Muscle layer of duodenum (tissue), 2 donors: ENCODE measurements around the gene PYROXD2.
A peak's percentile ranks its signal among the peaks of the same experiment; 100 is the strongest.

Source experiments
- H3K27ac ChIP-seq: one replicate; pipeline ENCODE4 v1.7.0; 2013; ENCODE audit warnings: mild to moderate bottlenecking, low read length
- H3K27me3 ChIP-seq: one replicate; pipeline ENCODE4 v1.7.0; 2013; ENCODE audit warnings: low read depth, mild to moderate bottlenecking, control low read depth, low read length
- H3K36me3 ChIP-seq, 2 donors: one replicate each; pipeline ENCODE4 v1.7.0; 2013; ENCODE audit warnings: low read length in 2 of 2, control low read depth in 1 of 2, mild to moderate bottlenecking in 1 of 2; ENCODE audit not compliant: insufficient read depth in 2 of 2, control insufficient read depth in 1 of 2
- H3K4me1 ChIP-seq, 2 donors: one replicate each; pipeline ENCODE4 v1.7.0; 2013; ENCODE audit warnings: low read length in 2 of 2, mild to moderate bottlenecking in 2 of 2, control low read depth in 1 of 2, moderate library complexity in 1 of 2; ENCODE audit not compliant: insufficient read depth in 2 of 2, control insufficient read depth in 1 of 2
- H3K4me3 ChIP-seq, 2 donors: one replicate each; pipeline ENCODE4 v1.7.0; 2013; ENCODE audit warnings: low read length in 2 of 2, low read depth in 1 of 2, mild to moderate bottlenecking in 1 of 2
- H3K9me3 ChIP-seq, 2 donors: one replicate each; pipeline ENCODE4 v1.7.0; 2013; ENCODE audit warnings: low read length in 2 of 2, control low read depth in 1 of 2, mild to moderate bottlenecking in 1 of 2; ENCODE audit not compliant: control insufficient read depth in 1 of 2
- donor health status: healthy.

The PYROXD2 gene

DNA sequence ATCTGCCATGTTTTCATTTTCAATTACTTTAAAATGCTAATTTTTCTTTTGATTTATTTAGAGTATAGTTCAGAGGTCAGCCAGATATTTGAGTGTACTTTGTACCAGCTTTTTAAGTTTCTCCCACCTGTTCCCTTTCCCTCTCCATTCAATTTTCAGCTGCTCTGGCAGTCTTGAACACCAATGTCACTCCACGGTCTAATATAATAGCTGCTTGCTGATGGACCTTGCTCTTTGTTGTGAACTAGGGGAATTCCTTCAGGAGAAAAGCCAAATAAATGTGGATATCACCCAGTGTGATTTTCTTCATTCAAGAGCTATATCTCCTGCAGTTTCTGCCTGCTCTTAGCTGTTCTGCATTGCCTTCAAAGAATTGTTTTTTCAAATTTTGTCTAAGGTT, 35.6 kb upstream of the PYROXD2 start:
- Histone ChIP-seq H3K27me3 (no peaks in the 10 kb centered on the region), H3K27ac (no peak overlapping the region), H3K9me3 (no peaks in the 10 kb centered on the region), H3K4me1 (peaks cover 0 to 4% of the 10 kb centered on the region in 2 donors), H3K4me3 (no peak overlapping the region), H3K36me3 (no peaks in the 10 kb centered on the region)

DNA sequence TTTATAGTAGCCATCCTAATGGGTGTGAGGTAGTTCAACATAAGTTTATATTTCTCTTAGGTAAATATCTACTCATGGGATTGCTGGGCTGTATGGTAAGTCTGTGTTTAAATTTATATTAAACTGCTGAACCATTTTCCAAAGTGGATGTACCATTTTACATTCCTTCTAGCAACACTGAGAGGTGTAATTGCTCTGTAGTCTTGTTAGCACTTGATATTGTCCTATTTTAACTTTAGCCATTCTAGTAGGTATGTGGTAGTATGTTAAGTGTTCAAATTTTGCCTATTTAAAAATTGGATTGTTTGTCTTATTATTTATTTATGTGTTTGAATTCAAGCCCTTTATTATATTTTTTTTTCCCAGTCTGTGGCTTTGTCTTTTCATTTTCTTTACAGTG, 34.3 kb upstream of the PYROXD2 start:
- Histone ChIP-seq H3K9me3 (no peaks in the 10 kb centered on the region), H3K4me3 (no peak overlapping the region), H3K27ac (no peak overlapping the region), H3K36me3 (peaks cover 6 to 9% of the 10 kb centered on the region in 2 donors), H3K4me1 (peaks cover 0 to 4% of the 10 kb centered on the region in 2 donors), H3K27me3 (no peaks in the 10 kb centered on the region)

DNA sequence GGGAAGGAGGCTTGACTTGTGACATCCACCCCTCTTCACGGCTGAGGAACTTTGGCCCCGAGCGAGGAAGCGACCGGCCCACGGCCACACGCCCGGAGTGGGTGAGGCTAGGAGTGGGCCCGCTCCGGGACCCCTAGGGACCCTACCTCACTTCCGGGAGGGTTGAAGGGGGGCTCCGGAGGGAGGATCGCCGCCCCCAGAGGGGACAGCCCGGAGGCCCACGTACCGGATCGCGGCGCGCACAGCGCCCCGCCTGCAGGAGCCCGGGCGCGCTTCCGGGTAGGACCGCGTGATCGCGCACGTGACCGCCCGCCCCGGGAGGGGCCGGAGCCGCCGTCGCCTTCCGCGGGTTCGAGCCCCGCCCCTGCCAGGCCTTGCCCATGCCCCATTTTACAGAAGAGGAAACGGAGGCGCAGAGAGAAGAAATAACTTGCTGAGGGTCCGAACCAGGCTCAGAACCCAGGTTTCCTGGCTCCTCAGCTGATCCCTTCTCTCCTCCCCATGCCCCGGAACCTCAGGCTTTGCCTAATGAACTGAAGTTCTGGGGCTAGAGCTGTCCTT, 31.8 kb upstream of the PYROXD2 start, which contains the start of gene HPS1:
TSS of gene HPS1 (minus strand) at position 275 of the 561 bp plus-strand sequence. CDS start 3,695 bp downstream, outside the sequence.
- Histone ChIP-seq H3K4me3 (peak within 1 kb of the TSS; percentile 81 to 91), H3K9me3 (no peaks in the 10 kb centered on the region), H3K36me3 (peaks cover 16 to 25% of the 10 kb centered on the region in 2 donors), H3K4me1 (peaks cover 0 to 4% of the 10 kb centered on the region in 2 donors), H3K27ac (peak within 1 kb of the TSS; percentile 94), H3K27me3 (no peaks in the 10 kb centered on the region)

DNA sequence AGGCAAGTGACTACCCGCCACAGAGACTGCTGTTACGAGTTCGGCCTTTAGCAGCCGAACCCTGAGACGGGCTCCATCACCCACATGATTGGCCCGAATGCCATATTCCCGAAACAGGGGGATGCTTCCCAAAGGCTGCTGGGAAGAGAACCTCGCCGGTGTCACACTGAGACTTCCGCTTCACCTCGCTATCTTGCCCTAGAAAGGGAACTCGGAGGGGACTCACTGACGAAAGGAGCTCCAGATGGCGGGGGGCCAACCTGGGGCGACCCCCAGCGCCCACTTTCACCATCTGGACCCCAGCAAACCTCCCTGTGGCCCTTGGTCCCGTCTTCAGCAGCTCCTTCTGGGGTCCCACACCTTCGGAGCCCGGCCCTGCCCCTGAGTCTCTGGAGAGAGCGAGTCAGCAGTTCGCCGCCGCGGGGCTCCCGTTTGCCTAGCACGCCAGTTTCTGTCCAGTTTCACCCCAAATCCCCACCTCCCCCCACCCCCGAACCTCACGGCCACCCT, 31.2 kb upstream of the PYROXD2 start:
- peak overlapping the region; percentile 81 to 91 for H3K4me3 ChIP-seq
- H3K36me3 ChIP-seq: peaks cover 20 to 25% of the 10 kb centered on the region in 2 donors
- peaks cover 0 to 4% of the 10 kb centered on the region in 2 donors for H3K4me1 ChIP-seq
- H3K27ac ChIP-seq: peak overlapping the region; percentile 94
- H3K27me3 ChIP-seq: no peaks in the 10 kb centered on the region
- no peaks in the 10 kb centered on the region for H3K9me3 ChIP-seq

DNA sequence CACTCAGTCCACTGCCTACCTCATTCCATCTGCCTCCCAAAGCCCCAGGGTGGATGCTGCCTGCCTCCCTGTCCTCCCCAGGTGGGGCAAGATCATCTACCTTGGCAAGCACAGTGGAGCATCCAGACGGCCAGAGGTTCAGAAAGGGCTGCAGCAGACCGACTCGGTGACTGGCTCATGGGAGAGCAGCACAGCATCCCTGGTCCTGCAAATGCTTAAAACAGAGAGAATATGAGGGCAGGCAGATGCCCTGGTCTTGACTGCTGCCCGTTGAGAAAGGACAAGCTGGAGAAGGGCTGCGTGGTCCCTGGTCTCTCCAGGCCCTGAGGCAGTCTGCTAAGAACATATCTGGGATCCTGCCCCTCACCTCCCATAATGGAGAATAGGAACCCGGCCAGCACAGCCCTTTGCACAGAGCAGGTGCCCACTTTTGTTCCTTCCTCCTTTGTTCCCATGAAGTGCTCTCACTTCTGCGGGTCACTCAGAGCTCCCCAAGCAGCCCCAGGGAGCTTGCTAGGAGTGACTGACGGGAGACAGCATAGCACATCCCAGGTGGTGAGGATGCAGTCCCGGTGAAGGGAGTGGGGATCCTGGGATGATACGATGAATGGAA, 30.3 kb upstream of the PYROXD2 start:
- H3K27ac ChIP-seq: peak overlapping the region; percentile 94
- H3K27me3 ChIP-seq: no peaks in the 10 kb centered on the region
- peak overlapping the region; percentile 81 to 91 for H3K4me3 ChIP-seq
- no peaks in the 10 kb centered on the region for H3K9me3 ChIP-seq
- peaks cover 0 to 4% of the 10 kb centered on the region in 2 donors for H3K4me1 ChIP-seq
- peaks cover 20 to 25% of the 10 kb centered on the region in 2 donors for H3K36me3 ChIP-seq

DNA sequence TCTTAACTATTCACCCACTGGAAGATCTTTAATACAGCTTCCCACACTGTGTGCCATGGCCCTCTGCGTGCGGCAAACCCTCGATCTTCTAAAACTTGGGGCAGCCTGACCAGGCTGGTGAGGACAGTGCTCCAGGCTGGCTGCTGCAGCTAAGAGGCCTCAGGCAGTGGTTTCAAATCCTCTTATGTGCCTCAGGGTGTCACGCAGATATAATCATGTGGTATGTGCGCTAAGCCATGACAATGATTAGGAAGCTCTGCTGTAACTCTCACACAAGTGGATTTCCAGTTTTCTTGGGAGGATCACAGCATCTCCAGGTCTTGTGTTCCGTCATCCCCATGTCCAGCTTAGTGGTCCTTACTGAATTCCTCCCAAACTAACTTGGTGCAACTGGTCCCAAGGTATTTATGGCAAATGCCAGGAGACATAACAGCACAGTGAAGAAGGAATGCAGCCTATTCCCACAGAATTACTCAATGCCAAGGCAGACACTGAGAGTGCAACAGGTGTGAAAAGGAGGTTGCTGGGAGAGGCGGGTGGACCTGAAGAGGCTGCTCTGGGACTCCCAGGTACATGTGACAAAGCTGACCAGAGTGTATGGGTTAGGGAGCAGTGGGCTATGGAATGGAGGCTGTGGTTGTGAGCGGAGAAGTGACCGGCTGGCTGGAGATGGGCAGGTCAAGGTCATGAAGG, 29.5 kb upstream of the PYROXD2 start:
- no peaks in the 10 kb centered on the region for H3K27me3 ChIP-seq
- H3K4me1 ChIP-seq: peaks cover 0 to 4% of the 10 kb centered on the region in 2 donors
- H3K9me3 ChIP-seq: no peaks in the 10 kb centered on the region
- H3K27ac ChIP-seq: no peak overlapping the region
- H3K4me3 ChIP-seq: no peak overlapping the region
- H3K36me3 ChIP-seq: peaks cover 20 to 26% of the 10 kb centered on the region in 2 donors

DNA sequence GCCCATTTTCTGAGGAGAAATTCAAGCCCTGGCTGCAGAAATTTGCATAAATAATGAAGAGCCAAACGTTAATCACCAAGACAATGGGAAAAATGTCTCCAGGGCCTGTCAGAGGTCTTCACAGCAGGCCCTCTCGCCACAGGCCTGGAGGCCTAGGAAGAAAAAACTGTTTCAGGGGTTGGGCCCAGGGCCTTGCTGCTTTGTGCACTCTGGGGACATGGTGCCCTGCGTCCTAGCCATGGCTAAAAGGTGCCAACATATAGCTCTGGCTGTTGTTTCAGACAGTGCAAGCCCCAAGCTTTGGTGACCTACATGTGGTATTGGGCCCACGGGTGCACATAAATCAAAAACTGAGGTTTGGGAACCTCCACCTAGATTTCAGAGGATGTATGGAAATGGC, 23.7 kb upstream of the PYROXD2 start:
- no peaks in the 10 kb centered on the region for H3K27me3 ChIP-seq
- H3K27ac ChIP-seq: no peak overlapping the region
- no peak overlapping the region for H3K4me3 ChIP-seq
- H3K9me3 ChIP-seq: no peaks in the 10 kb centered on the region
- H3K36me3 ChIP-seq: peaks cover 33 to 62% of the 10 kb centered on the region in 2 donors
- no peaks in the 10 kb centered on the region for H3K4me1 ChIP-seq

DNA sequence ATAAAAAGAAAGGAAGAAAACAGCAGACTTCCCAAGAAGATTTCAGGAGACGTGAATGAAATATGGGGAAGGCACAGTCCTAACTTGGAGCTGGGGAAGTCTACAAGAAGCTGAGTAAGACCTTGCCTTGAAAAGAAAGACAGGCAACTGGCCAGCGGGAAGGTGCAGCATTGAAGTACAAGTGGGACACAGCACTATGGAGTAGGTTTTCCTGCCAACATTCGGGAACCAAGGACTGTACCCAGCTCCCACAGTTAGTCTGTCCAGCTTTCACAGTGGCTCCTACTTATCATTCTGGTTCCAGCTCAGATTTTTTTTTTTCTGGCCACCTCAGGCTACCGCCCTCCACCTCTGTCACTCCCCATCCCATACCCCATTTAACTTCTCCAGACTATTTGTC, 21.7 kb upstream of the PYROXD2 start:
- Histone ChIP-seq H3K9me3 (peaks cover 0 to 9% of the 10 kb centered on the region in 2 donors), H3K27me3 (no peaks in the 10 kb centered on the region), H3K36me3 (peaks cover 33 to 70% of the 10 kb centered on the region in 2 donors)

DNA sequence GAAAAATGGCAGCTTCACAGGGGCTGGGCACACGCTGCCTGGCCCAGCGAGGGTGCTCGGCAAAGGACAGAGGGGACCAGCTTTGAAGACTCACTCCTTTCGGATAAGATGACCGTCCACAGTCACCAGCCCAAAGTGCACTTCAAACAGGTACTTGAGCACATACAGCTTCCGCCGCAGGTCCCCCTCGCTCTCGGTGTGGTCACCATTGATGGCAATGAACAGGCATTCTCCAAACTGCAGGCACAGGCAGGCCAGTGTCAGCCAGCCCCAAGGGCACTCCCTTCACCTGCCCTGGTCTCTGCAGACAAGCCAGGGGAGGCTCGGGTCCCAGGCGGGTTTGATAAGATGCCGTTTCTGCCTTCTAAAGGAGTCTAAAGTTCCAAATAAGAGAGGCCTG, 20.2 kb upstream of the PYROXD2 start:
- H3K4me3 ChIP-seq: no peak overlapping the region
- no peaks in the 10 kb centered on the region for H3K27me3 ChIP-seq
- H3K36me3 ChIP-seq: peaks cover 39 to 85% of the 10 kb centered on the region in 2 donors
- peaks cover 0 to 9% of the 10 kb centered on the region in 2 donors for H3K9me3 ChIP-seq
- H3K4me1 ChIP-seq: no peaks in the 10 kb centered on the region
- no peak overlapping the region for H3K27ac ChIP-seq

More for the DNA sequence above, 21.7 kb upstream of the PYROXD2 start:
- H3K4me3 ChIP-seq: no peak overlapping the region
- H3K27ac ChIP-seq: no peak overlapping the region
- H3K4me1 ChIP-seq: no peaks in the 10 kb centered on the region

DNA sequence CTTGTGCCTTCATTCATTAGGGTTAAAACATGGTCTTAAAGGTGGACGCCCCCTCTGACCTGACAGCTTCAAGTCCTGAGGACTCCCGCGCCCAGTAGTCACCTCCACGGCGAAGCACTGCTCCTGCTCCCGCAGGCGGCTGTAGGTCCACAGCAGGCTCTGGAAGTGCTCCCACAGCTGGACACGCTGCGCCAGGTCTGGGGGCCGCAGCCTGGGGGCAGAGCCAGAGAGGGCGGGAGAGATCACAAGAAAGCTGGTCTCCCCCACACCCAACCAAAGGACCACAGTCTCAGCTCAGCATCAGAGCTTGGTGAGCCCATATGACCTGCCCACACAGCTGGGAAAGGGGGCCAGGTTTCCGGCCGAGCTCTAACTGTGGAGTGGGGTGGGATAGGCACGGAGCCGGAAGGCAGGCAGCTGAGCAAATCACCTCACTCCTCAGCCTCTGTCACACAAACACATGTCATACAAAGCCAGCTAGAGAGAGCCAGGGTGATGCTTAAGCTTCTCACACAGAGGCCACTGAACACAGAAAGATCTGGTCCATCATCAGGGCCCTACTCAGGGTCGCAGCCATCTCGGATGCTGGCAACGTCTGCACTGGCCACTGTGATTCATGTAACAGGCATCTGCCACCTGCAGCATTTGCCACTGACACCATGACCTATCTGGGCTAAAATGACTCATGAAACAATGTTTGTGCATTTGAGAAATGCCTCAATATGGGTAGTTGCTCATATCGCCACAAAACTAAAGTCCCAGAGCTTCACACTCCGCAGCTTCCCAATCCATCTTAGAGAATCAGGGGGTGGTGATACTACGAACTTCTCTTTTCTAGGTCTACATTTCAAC, 19.1 kb upstream of the PYROXD2 start:
- no peak overlapping the region for H3K27ac ChIP-seq
- H3K27me3 ChIP-seq: no peaks in the 10 kb centered on the region
- H3K9me3 ChIP-seq: peaks cover 0 to 9% of the 10 kb centered on the region in 2 donors
- peaks cover 42 to 92% of the 10 kb centered on the region in 2 donors for H3K36me3 ChIP-seq
- H3K4me3 ChIP-seq: no peak overlapping the region
- no peaks in the 10 kb centered on the region for H3K4me1 ChIP-seq
